NCI-H2107 treated with DMSO at 0.1 percent for 48 hours (cell line): ENCODE measurements around the gene FOXD1.
"Not testable (repeated sequence)": the region's sequence is repeated elsewhere in the genome, so short reads cannot be mapped to it uniquely, and the experiment has no call there.

ENCODE experiments used
- DNase-seq: peaks from one replicate; lab custom pipeline; 2025; ENCODE audit not compliant: unreplicated experiment; lab: John Stamatoyannopoulos, UW

The FOXD1 gene

GRCh38 chr5:73418244-73418691 lies 30.3 kb downstream of the FOXD1 start:
- DNase-seq, result no peak

- no peak for DNase-seq
These were observed 31.1 kb downstream of the FOXD1 start for GRCh38 chr5:73417303-73418034.

- DNase-seq, result no peak
These were observed 33.0 kb downstream of the FOXD1 start for GRCh38 chr5:73415617-73416016.

- no peak for DNase-seq
These were observed 33.4 kb downstream of the FOXD1 start for GRCh38 chr5:73415171-73415570.

GRCh38 chr5:73412597-73412988 lies 36.0 kb downstream of the FOXD1 start:
- no peak for DNase-seq

DNA sequence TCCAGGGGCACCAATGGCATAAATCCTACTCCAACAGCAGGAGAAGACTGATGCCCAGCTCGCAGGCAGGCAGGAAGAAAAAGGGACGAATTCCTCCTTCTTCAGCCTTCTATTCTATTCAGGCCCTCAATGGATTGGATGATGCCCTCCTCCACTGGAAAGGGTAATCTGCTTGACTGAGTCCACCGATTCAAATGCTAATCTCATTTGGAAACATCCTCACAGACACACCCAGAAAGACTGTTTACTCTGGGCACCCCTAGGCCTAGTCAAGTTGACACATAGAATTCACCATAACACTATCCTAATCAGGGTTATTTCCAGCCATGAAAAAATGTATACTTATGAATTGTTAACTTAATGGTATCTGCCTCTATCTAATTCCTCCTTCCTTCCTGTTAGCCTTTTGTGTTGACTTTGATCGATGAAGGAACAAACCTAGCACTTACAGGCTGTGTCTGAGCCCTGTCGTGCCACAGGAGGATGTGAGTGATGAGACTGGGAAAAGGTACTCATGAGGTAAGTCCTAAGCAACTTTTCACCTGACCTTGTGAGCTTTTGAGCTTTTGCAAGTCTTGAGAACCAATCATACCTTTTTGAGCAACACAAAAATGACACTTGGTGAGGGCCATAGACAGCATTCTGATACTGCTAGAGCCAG lies 36.5 kb downstream of the FOXD1 start:
- no peak for DNase-seq

- DNase-seq, result not testable (repeated sequence)
These were observed 38.6 kb downstream of the FOXD1 start for GRCh38 chr5:73409927-73410326.

DNA sequence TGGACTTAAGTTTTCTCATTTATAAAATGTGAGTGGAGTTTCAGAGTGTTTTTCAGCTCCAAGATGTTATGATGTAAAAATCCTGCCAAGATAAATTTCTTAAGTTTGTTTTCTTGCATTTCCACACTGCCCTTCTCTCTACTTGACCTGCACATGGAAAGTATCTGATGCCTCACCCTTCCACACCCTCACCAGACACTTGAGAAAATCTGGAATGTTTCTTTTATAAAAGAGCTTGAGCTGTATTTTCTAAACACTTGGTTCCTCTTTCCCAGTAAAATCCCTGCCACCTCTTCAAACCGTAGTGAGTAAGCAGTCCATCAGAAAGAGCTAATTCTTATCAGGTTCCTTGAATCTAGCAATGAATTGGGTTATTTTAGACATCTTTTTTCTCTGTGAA lies 42.9 kb downstream of the FOXD1 start:
- DNase-seq, result no peak

DNA sequence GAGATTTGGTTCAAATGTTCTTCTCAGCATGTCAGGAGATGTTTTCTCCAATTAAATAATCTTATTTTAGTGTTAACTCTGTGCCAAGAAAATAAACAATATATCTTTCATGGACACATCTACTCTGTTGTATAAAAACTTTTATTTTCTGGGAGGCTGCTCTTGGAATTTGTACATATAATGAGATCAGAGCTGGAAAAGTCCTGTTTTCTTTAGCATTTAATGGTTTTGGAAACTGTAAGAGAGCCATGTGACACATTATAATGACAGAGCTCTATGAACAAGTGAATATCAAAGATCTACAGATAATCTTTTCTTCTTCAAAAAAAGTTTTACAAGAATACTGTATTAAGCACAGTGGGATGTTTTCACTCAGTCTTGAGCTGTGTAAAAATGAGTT lies 48.8 kb downstream of the FOXD1 start:
- DNase-seq, result no peak
